Skin of body (tissue), 2 donors: ENCODE results near the gene PREP. TPM values are rescaled to one million over a fixed set of nuclear protein-coding genes. Genes with fewer than 3 reads are reported as not detected.
"Not testable (repeated sequence)": the region's sequence is repeated elsewhere in the genome, so short reads cannot be mapped to it uniquely, and the experiment has no call there.

Experiments used
- DNase-seq: peaks from one replicate; lab custom pipeline; 2025; lab: John Stamatoyannopoulos, UW
- total RNA-seq: library from RNA; depleted of rRNA; stranded (reverse); fragments of >200 nt; gene quantifications from one replicate; pipeline ENCODE4 v1.2.3, GENCODE V29; 2014

PREP gene
- total RNA-seq: 35.0 TPM

DNA sequence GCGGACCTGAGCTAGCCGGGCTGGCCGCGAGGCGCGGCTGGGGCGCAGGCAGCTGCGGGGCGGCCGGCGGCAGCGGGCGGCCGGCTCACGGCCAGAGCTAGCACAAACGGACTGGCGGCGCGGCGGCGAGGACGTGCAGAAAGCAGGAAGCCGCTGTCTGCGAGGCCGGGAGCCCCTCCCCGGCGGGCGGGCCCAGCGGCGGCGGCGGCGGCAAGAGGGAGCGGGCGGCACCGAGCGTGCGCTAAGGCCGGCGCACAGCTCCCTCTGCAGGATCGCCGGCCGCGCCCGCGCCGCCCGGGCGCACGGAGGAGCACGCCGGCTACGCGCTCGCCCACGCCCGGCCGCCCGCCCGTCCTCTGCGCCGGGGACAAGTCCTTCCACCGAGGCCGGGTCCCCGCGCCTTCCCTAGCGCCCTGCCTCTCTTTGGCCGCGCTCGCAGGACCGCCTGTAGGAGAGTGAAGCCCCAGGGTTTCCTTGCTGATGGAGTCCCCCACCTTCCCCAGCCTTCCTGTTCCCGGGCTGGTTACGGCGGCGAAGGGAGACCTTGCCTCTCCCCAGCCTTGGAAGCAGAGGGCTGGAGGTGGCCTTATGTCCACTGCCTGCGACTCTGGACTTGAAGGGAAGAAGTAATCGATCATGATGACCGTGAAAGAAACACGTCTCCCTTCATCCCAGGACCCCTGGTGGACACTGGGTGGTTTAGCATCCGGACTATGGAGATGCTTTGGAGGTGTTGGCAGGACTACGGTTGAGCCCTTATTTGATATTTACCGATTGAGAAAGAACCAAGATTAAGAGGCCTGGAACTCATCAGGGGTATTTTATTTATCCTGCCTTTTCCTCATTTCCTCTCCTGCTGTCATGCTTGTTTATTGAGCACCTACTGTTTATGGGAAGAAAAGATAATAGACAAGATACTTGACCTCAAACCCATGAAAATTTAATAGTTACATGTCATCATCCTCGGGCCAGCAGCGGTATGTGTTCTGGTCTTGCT is at the start of gene PREP:
TSS of gene PREP (minus strand) at position 144 of the 997 bp plus-strand sequence. CDS start 191 bp downstream, outside the sequence.
- DNase-seq: peak; percentile 47

DNA sequence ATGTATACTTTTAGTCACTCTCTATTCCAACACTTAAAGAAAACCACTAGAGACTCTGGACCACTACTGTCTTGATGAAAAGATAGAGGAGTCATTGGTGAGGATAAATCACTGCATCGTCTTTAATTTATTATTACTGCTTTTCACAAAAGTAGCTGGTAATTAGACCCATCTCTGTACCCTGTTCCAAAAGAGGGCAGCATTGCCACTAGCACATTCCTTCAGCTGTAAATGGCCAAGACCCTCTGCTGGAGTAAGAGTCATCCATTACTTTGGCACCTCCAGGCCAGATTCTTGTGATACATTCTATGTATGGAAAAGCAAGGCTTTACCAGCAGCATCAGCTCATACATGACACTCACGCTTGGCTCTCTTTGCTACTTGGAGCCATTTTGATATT is 49.5 kb upstream of the PREP start:
- no peak for DNase-seq

- DNase-seq: no peak
Observed at GRCh38 chr6:105449756-105450390, 47.0 kb upstream of the PREP start.

- no peak for DNase-seq
Observed at GRCh38 chr6:105445481-105445880, 42.6 kb upstream of the PREP start.

- DNase-seq: no peak
Observed at GRCh38 chr6:105443941-105444340, 41.1 kb upstream of the PREP start.

DNA sequence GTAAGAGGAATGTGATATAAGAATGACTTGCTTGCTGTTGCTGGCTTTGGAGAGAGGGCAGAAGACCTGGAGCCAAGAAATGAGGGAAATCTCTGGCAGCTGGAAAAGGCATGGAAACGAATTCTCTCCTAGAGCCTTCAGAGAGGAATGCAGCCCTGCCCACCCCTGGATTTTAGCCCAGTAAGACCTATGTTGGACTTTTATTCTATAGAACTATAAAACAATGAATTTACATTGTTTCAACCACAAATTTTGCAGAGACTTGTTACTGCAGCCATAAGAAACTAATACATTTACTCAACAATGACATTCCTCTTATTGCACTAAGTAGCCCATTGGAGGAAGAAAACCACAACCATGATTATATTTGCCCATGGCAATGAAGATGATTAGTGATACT is 39.5 kb upstream of the PREP start:
- no peak for DNase-seq

DNA sequence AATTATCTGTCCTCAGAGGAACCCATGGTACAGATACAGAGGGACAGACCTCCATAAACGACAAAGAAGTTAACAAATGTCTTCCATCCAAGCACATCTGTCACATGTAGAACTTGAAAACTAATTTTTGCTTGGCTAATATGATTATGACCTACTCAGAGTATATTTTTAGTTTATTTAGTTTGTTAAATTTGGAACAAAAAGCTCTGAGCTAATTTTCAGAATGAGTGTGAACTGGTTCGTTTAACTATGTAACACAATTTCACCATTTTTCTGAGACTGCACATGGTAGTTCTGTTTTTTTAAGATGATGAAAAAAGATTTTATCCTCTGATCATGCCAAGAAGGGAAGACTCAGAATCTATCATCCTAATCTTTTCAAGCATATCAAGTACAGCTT is 34.4 kb upstream of the PREP start:
- no peak for DNase-seq

- DNase-seq: no peak
Observed at GRCh38 chr6:105433723-105434122, 30.8 kb upstream of the PREP start.

- DNase-seq: peak; percentile 4
Observed at GRCh38 chr6:105432797-105433196, 29.9 kb upstream of the PREP start.

DNA sequence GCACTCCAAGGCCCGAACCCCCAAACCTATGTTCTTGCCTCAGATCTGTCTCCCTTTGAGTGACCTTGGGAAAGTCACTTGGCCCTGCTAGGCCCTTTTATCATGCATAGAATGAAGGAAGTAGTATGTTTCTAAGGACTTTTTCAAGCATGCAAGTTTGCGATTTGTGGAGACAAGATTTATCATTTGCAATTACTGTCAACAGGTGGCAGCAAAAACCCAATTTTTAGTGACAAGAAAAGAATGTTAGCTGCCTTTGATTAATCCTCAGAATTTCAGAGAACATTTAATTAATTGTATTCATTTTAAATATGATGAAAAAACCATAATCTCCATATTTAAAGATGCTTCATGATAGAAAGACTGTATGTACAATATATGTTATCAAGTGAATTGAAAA is 28.3 kb upstream of the PREP start:
- DNase-seq: peak; percentile 40

- DNase-seq: no peak
Observed at GRCh38 chr6:105430685-105431084, 27.8 kb upstream of the PREP start.

DNA sequence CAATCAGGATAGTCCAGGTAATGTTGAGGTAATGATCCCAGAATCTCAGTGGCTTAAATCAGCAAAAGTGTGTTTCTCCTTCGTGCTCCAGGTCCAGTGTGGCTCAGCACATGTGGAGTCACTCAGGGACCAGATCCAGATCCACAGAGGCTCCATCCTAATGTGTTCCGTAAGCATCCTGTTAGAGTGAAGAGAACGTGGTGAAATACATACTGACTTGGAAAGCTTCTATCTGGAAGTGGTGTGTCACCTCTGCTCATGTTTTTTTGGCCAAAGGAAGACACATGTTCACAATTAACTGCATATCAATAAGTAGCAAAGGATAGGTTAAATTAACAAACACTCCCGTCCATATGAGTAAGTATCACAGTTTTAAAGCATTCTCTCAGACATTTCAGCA is 26.8 kb upstream of the PREP start:
- no peak for DNase-seq

DNA sequence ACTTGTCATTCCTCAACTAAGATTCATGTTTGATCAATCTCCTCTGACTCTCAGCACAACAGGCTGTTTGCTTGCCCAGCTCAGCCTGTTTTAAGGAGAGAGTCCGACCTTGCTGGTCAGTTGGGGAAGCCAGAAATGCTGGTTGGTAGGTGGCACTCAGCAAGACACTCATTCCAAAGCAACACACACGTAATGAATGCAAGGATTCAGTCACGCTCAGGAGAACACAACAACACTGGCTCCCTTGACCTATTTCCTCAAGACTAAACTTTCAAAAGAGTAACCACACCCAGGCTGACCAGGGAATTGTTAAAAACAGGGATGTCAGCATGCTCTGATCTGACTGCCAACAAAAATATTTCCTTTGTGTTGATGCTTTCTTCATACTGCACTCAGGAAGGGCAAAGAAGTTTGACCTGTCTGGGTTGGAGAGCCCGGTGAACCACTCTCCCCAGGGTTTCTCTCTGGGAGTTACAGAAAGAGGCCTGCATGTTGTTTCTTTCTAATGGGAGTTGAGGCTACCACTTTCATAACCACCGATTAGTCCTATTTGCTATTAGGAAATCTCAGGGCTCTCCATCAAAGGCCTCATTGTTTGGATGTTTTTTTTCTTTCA is 25.6 kb upstream of the PREP start:
- no peak for DNase-seq

GRCh38 chr6:105424175-105424783 is 21.4 kb upstream of the PREP start:
- DNase-seq: peak; percentile 14

GRCh38 chr6:105416971-105417370 is 14.1 kb upstream of the PREP start:
- not testable (repeated sequence) for DNase-seq

DNA sequence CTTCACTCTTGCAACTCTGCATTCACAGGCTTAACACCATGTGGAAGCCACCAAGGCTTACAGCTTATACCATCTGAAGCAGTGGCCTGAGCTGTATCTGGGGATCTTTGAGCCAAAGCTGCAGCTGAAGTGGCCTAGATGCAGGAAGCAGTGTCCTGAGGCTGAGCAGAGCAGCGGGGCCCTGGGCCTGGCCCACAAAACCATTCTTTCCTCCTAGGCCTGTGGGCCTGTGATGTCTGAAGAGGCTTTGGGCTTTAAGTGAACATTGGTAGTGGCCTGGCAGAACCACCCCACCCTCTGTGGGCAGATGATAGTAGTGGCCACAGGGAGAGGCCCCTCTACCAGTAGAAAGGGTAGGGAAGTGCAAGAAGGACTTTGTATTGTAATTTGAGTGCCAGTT is 6.9 kb upstream of the PREP start:
- no peak for DNase-seq

DNA sequence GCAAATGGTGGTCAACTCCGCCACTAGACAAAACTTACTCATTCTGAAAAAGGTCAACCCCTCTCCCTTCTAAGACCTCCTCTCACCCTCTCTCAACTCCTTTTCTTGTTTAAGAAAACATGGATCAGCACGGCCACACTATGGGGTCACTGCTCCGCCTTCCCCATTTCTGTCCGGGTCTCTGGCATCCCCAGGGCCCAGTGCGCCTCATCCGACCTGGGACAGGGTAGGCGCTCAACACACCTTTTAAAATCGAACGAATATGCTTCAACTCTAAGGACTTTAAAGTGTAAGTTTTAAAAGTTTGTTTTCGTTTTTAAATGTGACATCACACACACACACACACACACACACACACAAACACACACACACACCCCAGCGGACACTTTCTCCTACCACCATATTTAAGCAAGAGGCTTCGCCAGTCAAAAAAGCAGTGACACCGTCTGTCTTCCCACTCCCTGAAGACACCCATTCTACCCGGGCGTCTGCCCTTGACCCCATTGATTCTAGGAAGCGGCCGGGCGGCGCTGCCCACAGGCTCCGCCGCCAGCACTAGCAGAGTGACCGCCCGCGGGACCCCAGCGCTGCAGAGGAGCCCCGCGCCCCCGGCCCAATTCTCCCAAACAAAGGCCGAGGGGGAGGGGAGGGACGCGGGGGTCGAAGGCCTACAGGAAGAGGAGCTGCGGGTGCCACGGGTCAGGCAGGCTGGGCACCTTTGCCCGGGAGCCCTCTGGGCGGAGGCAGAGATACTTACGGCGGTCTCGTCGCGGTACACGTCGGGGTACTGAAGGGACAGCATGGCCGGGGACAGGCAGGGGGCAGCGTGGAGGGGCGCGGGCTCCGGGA is 568 bp downstream of the PREP start:
- no peak for DNase-seq

DNA sequence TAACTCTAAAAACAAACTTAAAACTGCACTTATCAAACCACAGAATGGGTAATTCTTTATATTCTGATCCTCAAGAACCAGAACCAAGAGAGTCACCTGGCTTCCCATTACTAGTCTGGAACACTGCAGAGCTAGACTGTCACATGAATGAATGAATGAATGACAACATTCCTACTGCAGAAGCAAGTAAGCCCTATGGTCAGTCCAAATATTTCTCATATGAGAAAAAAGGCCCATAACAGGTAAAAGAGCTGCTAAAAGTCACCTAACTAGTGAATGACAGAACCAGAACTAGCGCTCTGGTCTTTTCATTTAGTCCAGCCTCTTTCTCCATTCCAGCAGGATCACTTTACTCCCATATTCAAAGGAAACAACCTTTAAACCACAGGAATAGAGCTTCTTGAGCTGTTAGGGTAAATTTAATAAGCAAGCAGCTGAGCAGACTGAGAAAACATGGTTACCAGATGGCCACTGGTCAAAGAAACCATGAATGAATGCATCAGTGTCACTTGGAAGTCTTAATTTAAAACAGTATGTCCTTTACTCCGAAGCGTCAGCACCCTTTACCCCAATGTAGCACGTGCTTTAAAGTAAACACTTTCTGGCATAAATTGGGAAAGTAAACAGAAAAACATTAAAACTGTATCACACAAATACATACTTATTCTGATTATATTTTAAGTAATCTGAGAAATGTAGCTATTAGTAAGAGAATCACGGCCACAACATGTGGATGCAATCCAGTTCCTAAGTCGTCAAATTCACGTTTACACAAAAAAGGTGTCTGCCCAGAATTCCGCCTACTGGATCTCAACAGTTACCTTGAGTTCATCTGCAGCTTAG is 1.4 kb downstream of the PREP start:
- DNase-seq: no peak

- no peak for DNase-seq
Observed at GRCh38 chr6:105400501-105400900, 2.4 kb downstream of the PREP start.

DNA sequence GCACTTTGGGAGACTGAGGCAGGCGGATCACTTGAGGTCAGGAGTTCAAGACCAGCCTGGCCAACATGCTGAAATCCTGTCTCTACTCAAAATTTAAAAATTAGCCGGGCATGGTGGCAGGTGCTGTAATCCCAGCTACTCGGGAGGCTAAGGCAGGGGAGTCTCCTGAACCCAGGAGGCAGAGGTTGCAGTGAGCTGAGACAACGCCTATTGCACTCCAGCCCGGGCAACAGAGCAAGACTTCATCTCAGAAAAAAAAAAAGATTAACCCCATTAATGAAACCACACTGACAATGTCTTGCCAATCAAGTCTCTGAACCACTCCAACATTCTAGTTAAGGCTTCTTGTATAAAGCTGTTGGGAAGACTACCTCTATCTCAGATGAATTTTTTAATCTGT is 4.0 kb downstream of the PREP start:
- DNase-seq: no peak
